T-helper 2 cell treated with Interferon-gamma antibody and Interleukin-4, amounts not matched to agents 100 ng/mL and 5 ng/mL, for 36 hours (primary cell): Measurements from ENCODE around the gene RGCC. TPM values are rescaled to one million over a fixed set of nuclear protein-coding genes. Genes with fewer than 3 reads are reported as not detected.

Source experiments
- intact Hi-C: fragments of 100-400 bp; cut with micrococcal nuclease; formaldehyde crosslinking; loops from one replicate; pipeline ENCODE4 v1.15.1; 2023
- total RNA-seq: library from RNA; stranded (reverse); gene quantifications from 2 replicates; pipeline ENCODE4 v1.2.3, GENCODE V29; 2022

RGCC gene
- total RNA-seq, 1 donor from 2014 or later = 38.0 TPM

DNA sequence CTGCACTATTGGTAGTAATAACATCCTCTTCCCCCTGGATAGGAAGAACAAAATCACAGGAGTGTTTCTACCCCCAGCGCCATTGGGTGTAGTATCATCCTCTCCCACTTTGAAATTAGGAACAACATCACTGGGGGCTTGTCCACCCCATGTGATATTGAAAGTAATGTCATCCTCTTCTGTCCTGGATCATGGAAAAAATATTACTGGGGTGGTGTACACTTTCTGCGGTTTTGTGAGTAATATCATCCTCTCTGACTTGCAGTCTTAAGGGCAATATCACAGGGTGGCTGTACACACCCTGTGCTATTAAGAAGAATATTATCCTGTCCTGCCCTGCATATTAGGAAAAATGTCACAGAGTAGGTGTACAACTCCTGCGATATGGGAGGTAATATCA is 4.9 kb upstream of the RGCC start:
- intact Hi-C loops = no loop called here

GRCh38 chr13:41453620-41454019 is 3.7 kb upstream of the RGCC start:
- intact Hi-C loops = no loop called here

DNA sequence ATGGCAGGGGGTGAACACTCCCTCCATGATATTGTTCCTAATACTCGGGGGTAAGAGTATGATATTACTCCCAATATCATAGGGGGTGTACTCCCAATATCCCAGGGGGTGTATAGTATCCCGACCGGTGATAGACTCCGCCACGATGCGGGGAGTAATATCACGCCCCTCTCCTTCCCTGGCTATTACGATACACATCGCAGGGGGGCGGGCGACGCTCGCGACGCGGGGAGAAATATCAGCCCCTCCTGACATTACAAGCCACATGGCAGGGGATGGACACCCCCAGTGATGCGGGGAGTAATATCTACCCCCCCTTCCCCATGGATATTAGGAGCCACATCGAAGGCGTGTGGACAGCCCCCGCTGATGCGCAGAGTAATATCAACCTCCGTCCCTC is 3.2 kb upstream of the RGCC start:
- intact Hi-C loops = no loop called here

DNA sequence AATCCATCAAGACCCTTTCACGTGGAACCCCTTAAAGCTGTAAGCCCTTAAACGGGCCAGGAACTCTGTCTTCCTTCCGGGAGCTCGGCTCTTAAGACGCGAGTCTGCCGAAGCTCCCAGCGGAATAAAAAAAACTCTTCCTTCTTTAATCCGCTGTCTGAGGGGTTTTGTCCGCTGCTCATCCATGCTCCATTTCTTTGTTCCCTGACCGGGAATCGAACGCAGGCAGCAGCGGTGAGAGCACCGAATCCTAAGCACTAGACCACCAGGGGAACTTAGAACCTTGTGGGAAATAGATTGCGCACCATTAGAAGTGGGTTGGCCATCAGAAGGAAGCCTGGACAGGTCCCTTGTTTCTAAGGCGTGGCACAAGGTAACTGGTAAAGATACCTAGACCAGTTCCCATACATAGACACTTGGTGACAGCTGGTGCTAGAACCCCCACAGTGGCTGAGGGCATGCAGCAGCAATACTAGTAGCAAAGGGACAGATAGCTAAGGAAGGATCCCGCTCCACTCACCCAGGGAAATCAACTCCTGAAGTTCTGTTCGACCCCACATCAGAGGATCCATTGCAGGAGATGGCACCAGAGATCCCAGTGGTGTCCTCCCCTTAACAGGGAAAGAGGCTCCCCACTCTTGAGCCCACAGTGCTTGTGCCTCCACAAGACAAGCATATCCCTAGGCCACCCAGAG is 1.5 kb upstream of the RGCC start:
- intact Hi-C loops = loop anchor here (2.0 to 5.0 kb wide), 4 partner anchors 144 to 936 kb away; partner anchors contain the start of genes DGKH and NAA16

DNA sequence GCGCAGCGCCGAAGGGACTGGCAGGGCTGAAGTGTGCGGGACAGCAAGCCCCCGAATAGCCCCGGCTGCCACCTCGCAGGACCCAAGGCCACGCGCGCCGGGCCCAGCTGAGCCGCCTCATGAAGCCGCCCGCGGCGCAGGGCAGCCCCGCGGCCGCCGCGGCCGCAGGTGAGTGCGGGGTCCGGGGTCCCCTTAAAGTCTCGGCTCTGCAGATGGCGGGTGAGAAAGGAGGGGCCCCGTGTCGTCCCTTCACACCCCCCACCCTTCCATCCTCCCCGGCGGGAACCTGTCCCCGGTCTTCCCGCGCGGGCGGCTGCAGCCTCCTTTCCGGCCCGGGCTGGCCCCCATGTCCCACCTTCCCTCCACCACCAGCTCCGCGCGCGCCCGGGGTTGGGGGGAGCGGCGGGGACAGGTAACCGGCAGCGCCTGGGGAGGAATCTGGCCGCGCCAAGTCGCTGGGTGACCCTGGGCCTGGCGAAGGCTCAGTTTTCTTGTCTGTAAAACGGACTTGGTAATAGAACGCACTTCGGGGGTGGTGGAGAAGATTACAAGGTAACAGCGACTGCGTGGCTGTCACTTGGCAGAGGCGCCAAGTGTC is 338 bp downstream of the RGCC start:
- intact Hi-C loops = loop anchor here (1.0 to 5.0 kb wide), 6 partner anchors 8 to 935 kb away; partner anchors contain the start of genes DGKH, NAA16 and WBP4

- intact Hi-C loops = loop anchor here (2.0 to 5.0 kb wide), 4 partner anchors 146 to 934 kb away; partner anchors contain the start of genes NAA16 and WBP4
Measured at GRCh38 chr13:41458187-41458760, 924 bp downstream of the RGCC start.

DNA sequence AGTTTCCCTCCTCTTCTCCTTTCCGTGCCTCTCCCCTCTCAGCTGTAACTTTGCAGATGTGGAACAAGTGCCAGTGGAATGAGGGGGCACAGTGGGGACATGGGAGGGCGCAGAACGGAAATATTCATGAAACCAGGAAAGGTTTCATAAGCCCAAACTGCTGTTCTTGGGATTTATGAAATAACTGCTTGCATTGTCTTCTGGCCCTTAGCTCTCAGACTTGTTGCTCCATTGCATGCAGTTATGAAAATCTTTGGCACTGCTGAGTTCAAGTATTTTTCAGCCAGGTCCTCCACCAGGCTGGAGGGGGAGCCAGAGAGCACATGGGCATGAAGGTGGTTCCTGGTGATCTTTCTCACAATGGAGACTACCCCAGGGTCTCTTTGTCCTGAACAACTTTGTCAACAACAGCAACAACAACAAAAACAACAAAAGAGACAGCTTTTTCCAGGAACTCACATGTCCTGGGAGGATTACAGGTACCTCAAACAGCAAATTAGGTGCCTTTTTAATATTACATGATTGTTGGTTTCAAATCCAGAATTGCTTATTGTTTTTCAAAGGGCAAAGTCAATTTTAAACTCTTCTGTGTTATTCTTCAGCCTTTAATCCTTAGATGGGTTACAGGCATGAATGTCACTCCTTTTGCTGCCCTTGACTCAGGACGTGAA is 1.5 kb downstream of the RGCC start:
- intact Hi-C loops = loop anchor here (1.0 to 5.0 kb wide), 5 partner anchors 147 to 933 kb away; partner anchors contain the start of genes NAA16 and WBP4

DNA sequence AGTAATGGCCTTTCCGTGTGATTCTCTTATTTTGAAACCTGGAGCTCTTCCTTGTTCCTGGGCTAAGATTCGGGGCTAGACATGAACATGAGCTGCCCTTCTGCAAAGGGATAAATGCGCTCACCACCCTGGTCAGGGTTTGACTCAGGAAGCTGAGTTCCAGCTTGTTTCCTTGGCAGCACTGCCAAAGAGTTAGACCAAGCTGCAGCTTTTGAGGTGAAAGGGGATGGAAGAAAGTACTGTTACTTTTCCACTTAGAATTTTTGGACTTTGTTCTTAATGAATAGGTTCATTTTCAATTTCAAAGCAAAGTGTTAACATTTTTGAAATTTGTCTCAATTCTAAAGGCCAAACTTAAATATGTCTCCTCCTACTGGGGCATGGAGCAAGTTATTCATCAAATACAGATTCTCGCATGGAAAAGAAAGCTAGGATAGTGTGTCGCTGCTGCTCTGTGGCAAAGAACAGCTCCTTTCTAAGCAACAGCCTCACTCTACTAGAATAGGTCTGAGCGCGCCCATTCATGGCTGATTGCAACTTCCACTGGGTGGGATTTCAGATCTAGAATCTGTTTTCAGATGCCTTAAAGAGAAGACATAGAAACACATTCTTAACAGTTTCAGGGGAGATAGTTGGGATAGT is 2.2 kb downstream of the RGCC start:
- intact Hi-C loops = loop anchor here (1.0 to 10.0 kb wide), 7 partner anchors 147 to 933 kb away; partner anchors contain the start of genes AKAP11, ELF1, NAA16 and WBP4

DNA sequence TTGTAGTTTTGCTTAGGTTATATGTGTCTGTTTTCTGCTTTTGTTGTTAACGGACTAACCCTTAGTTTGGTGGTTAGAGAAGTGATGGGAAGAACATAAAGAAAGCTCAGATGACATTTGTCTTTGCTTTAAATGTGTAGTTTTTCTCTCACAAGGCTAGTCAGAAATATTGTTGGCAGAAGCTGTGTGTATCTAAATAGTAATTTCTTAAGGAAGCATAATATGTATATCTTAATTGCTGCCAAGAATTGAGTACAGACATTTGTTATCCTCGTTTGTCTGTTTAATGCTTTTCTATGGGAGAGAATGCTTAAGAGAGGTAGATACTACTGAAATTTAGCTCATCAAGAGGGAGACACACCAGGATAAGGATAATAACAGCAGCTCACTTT is 2.7 kb downstream of the RGCC start:
- intact Hi-C loops = loop anchor here (5.0 to 10.0 kb wide), 2 partner anchors 445 to 812 kb away; partner anchors contain the start of genes AKAP11 and ELF1

- intact Hi-C loops = loop anchor here (5.0 to 10.0 kb wide), 2 partner anchors 446 to 811 kb away; partner anchors contain the start of genes AKAP11 and ELF1
Measured at GRCh38 chr13:41460930-41461329, 3.6 kb downstream of the RGCC start.

- intact Hi-C loops = loop anchor here (1.0 to 10.0 kb wide), 3 partner anchors 447 to 811 kb away; partner anchors contain the start of genes AKAP11 and ELF1
Measured at GRCh38 chr13:41461527-41462139, 4.3 kb downstream of the RGCC start.

DNA sequence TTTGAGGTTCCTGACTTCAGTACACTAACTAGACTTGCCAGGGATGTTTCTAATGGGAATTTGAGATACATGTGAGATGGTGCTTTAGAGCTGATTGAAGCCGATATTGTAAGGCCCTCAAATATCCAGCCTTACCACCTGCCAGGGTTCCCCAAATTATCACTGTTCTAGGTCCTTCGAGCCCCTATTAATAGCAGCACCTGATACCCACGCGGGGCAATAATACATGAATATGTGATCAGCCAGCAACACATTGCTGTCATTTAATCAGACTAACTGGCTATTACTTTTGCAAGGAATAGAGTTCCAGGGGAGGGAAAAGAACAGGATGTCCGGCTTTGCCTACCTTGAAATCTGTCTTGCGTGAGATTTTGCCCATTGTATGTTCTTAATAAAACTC is 5.1 kb downstream of the RGCC start:
- intact Hi-C loops = loop anchor here (1.0 to 10.0 kb wide), 3 partner anchors 448 to 810 kb away; partner anchors contain the start of genes AKAP11 and ELF1

- intact Hi-C loops = loop anchor here (2.0 to 10.0 kb wide), 4 partner anchors 77 to 808 kb away; partner anchors contain the start of genes AKAP11 and ELF1
Measured at GRCh38 chr13:41463838-41464602, 6.7 kb downstream of the RGCC start.

DNA sequence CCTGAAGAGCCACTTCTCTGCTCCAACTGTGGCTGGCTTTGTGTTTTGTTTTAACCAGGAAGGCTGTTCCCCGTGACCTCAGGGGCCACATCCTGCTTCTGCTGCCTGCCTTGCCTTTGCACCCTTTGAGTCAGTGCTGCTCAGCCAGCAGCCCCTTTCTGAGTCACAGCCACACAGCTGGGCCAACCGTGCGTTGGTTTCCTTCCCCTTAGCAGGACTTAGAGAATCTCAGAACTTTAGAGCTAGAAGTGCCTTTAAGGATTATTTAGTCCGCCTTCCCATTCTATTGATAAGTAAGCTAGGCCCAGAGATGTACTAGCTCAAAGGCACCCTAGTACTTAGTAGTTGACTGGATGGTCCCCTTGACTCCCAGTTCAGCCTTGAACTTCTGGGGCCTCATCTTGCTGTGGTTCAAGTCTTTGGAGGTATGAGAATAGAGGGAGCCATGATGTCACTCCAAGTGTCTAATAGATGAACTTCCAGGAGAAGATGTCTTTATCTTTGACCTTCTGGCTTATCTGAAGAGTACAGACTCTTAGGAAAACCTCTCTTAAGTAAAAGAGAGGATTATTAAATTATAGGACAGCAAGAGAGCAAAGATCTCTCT is 8.0 kb downstream of the RGCC start:
- intact Hi-C loops = loop anchor here (1.0 to 10.0 kb wide), 5 partner anchors 8 to 451 kb away; partner anchors contain the start of genes ELF1 and RGCC

DNA sequence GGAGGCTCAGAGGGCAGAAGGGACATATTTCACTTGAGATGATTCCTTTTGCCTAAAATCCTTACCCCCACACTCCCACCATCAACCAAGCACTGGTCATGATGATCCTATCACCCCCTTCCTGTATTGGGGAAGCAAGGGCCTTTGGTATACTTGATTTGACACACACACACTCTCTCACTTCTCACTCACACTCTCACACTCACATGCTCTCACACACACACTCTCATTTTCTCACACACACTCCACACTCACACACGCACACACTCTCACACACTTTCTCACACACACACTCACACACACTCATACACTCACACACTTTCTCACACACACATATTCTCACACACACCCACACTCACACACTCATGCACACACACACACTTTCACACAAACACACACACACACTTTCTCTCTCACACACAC is 8.6 kb downstream of the RGCC start:
- intact Hi-C loops = loop anchor here (1.0 to 10.0 kb wide), 5 partner anchors 9 to 451 kb away; partner anchors contain the start of genes ELF1 and RGCC

DNA sequence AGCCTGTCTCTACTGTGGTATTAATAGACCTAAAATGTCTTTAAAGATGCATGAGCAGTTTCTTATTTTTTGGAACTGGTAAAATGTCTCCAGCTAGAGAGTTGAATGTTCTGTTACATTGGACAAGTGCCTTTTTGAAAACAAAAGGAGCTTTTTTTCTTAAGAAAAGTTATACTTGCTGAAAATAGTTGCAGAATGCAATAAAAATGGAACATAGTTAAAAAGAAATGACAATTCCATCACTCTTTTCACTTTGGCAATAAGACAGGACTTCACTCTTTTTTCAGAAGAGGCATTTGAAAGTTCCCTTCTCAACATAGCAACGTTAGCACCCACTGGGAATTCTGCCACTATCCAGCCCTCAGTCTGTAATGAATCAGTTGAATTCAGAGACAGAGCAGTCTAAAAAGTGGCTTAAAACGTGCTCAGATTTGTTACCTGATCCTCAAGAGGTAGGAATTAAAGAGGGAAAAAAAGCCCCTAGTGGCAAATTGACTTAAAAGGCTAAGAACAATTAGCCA is 10.1 kb downstream of the RGCC start:
- intact Hi-C loops = loop anchor here (10.0 kb wide), 1 partner anchor 453 kb away; the partner anchor contains the start of gene ELF1

GRCh38 chr13:41468631-41469030 is 11.3 kb downstream of the RGCC start:
- intact Hi-C loops = loop anchor here (10.0 kb wide), 1 partner anchor 454 kb away; the partner anchor contains the start of gene ELF1

GRCh38 chr13:41470196-41470595 is 12.8 kb downstream of the RGCC start:
- intact Hi-C loops = no loop called here
